ENCODE data around the gene DNPEP.
"Not testable (repeated sequence)": the region's sequence is repeated elsewhere in the genome, so short reads cannot be mapped to it uniquely, and the experiment has no call there.

DNPEP gene

GRCh38 chr2:219419012-219419324 lies 31.3 kb upstream of the DNPEP start:
- no peak for DNase-seq

GRCh38 chr2:219418155-219419011 lies 30.7 kb upstream of the DNPEP start, which contains the start of gene DES:
Gene DES (plus strand): TSS chr2:219418377. CDS start chr2:219418463, 86 bp downstream.
- no peak for DNase-seq

DNA sequence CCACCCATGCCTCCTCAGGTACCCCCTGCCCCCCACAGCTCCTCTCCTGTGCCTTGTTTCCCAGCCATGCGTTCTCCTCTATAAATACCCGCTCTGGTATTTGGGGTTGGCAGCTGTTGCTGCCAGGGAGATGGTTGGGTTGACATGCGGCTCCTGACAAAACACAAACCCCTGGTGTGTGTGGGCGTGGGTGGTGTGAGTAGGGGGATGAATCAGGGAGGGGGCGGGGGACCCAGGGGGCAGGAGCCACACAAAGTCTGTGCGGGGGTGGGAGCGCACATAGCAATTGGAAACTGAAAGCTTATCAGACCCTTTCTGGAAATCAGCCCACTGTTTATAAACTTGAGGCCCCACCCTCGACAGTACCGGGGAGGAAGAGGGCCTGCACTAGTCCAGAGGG lies 29.7 kb upstream of the DNPEP start:
- no peak for DNase-seq

DNA sequence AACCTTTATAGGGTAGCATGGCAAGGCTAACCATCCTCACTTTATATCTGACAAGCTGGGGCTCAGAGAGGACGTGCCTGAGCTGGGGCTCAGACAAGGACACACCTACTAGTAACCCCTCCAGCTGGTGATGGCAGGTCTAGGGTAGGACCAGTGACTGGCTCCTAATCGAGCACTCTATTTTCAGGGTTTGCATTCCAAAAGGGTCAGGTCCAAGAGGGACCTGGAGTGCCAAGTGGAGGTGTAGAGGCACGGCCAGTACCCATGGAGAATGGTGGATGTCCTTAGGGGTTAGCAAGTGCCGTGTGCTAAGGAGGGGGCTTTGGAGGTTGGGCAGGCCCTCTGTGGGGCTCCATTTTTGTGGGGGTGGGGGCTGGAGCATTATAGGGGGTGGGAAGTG lies 29.2 kb upstream of the DNPEP start:
- DNase-seq = no peak

DNA sequence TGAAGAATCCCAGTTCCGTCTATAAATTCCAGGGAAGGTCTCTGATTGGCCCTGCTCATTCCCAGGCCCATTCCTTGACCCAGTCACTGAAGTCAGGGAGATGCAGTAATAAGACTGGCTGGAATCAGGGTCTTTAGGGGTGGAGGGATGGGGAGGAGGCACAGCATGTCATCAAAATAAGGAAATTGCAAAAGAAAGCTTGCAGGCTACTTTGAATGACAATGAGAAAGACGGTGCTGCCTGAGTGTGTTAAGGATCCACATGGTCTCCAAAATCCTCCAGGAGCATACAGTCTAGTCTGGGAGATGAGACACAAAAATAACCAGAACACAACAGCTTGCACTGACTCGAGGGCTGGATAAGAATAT lies 28.5 kb upstream of the DNPEP start:
- DNase-seq = no peak

GRCh38 chr2:219415580-219416234 lies 28.0 kb upstream of the DNPEP start:
- no peak for DNase-seq

DNA sequence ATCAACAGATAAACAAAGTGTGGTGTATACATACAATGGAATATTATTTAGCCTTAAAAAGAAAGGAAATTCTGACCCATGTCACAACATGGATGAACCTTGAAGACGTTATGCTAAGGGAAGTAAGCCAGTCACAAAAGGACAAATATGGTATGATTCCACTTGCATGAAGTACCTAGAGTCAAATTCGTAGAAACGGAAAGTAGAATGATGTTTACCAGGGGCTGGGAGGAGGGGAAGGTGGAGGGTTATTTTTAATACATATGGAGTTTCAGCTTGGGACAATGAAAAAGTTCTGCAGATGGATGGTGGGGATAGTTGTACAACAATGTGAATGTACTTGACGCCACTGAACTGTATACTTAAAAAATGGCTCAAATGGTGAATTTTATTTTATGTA lies 27.1 kb upstream of the DNPEP start:
- no peak for DNase-seq

DNA sequence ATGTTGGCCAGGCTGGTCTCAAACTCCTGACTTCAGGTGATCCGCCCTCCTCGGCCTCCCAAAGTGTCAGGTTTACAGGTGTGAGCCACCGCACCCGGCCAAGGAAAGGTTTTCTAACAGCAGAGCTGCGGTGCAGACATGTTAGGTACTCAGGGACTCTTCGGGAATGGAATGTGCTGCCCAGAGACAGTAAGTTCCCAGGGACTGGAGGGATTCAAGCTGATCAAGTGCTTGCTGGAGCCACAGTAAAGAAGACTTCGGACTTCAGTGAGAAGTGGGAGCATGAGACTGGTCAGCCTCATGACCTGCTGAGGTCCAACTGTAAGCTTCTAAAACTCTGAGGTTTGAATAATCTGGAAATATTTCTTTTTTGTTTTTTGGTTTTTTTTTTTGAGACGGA lies 22.7 kb upstream of the DNPEP start:
- DNase-seq = no peak

DNA sequence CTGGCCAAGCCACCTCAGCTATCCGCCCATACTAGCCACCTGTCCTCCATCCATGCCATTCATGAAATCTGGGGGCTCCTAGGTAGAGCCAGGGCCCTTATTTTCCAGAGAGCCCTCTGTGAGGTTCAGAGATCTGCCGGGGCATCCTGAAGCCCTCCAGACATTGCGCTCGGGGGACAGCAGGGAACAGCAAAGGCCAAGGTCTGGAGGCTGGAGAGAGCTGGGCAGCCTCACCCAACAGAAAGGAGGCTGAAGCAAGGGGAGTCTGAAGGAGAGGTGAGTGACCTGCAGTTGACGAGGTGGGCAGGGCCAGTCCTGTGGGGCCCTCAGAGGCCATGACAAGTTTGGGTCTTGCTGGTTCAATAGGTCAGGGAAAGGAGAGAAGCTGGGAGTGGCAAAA lies 21.9 kb upstream of the DNPEP start:
- no peak for DNase-seq

GRCh38 chr2:219408631-219409030 lies 20.9 kb upstream of the DNPEP start:
- no peak for DNase-seq

GRCh38 chr2:219408204-219408603 lies 20.5 kb upstream of the DNPEP start:
- DNase-seq = no peak

GRCh38 chr2:219407343-219407742 lies 19.6 kb upstream of the DNPEP start:
- DNase-seq = not testable (repeated sequence)

DNA sequence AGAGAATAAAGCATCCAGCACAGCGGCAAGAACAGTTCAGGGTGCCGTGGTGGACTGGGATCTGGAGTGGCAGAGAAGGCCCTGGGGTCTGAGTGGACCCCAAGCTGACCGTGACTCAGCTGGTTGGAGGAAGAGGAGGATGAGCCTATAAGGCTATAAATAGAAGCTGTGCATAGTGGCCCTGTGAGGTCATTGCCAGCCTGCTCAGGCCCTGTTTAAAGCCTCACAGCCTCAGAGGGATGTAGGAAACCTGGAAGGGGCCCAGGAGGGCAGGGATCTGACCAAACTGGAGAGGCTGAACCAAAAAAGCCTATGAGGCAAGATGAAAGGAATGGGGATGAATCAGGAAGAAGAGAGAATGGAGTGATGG lies 19.1 kb upstream of the DNPEP start:
- no peak for DNase-seq

GRCh38 chr2:219405958-219406860 lies 18.5 kb upstream of the DNPEP start:
- DNase-seq = no peak

DNA sequence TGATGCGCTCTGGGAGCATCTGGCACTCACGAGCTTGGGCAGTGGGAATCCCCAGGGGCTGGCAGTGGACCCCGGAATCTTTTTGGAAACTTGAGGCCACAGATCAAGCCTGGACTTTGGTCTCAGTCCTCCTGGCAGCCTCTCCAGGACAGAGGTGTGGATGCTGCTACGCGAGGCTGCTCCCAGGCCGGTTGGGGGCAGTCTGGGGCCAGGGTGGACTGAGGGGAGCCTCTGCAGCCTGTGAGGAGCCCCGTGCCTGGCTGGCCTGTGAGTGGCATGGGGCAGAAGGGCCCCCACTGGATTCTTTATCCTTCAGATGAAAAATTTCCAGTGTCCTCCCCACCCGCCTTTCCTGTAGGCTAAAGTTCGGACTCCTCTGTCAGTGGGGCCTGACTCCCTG lies 17.7 kb upstream of the DNPEP start:
- no peak for DNase-seq

DNA sequence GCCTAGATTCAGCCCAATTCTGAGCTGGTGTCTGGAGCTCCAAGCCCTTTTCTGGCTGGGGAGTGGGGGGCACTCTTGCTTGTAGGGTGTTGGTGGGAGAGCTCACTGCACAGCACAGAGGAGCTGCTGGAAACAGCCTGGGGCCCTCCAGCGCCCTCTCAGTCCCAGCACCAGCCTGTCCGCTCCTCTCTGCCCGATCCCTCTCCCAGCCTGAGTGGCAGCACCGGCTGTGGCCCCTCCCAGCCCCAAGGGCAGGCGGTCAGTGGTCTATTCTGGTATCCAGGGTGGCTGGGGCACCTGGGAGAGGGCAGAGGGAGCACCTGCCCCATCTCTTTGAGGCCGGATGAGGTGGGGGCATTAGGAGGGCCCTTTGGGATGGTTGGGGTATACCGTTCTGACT lies 17.2 kb upstream of the DNPEP start:
- no peak for DNase-seq

- no peak for DNase-seq
Measured at GRCh38 chr2:219404291-219404910, 16.7 kb upstream of the DNPEP start.

DNA sequence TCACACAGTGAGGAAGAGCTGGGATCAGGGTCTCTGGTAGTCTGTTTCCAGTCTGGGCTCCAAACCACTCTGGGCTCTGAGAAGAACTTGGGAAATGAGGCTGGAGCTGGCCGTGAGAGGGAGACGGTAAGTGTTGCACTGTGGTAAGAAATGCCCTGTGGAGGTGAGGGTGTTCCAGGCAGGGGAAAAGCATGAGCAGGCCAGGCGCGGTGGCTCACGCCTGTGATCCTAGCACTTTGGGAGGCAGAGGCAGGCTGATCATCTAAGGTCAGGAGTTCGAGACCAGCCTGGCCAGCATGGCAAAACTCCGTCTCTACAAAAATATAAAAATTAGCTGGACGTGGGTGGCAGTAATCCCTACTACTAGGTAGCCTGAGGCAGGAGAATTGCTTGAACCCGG lies 16.1 kb upstream of the DNPEP start:
- no peak for DNase-seq

DNA sequence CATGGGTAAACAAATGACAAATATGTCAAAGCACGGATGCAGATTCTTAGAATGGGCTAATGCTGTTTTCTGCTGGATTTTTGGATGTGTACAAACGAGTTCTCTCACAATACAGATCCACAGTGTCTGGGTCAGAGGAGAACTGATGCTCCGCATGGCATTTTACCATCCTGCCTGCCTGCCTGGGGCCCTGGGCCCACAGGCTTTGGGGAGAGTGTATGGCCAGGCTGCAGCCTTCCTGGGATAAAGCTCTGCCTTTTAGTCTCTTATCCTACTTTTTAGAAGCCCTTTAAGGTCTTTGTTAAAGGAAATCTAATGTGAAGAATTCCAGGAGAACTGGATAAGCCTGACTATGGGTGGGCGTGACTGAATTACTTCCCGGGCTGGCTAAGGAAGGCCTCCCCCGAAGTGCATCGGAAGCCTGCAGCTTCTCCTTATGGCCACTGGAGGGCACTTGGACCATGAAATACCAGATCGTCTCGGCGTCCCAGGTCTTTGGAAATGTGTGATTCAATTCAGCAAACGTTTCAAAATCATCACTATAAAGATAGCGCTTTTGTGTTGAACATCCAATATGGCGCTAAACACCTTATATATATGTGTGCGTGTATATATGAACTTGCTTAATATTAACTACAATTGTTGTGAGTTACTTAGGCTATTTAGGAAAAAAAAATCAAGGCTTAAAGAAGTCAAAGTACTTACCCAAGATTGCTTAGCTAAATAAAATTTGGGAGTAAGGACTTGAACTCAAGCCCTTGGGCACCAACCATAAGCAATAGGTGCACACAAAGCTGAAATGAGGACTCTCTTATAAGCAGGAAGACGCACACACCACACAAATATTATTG lies 15.2 kb upstream of the DNPEP start:
- DNase-seq = peak; percentile 54

GRCh38 chr2:219401606-219402005 lies 13.9 kb upstream of the DNPEP start:
- no peak for DNase-seq

GRCh38 chr2:219400562-219400961 lies 12.8 kb upstream of the DNPEP start:
- DNase-seq = no peak

Measured in activated naive CD4-positive, alpha-beta T cell treated with anti-CD3 and anti-CD28 coated beads, Interleukin-2, amount 50 U/mL, for 16 hours (primary cell).